ENCODE data around the gene LENEP.

The LENEP gene

GRCh38 chr1:155010211-155010918, 17.0 kb downstream of the LENEP start:
- no peak for TF ChIP-seq CTCF (IDR thresholded peaks at IDR 0.05)
- Histone ChIP-seq H3K27ac (peak overlapping the region in 1 of 2 donors; percentile 93), H3K4me3 (peak overlapping the region; percentile 59)
- DNase-seq (ENCODE audit: low spot score), result no peak

GRCh38 chr1:155011004-155011416, 17.6 kb downstream of the LENEP start:
- no peak for TF ChIP-seq CTCF (IDR thresholded peaks at IDR 0.05)
- no peak for DNase-seq (ENCODE audit: low spot score)
- Histone ChIP-seq H3K4me3 (no peak overlapping the region), H3K27ac (peak overlapping the region; percentile 40 to 93)

- peak overlapping the region; percentile 38 for H3K4me3 ChIP-seq
- TF ChIP-seq CTCF (IDR thresholded peaks at IDR 0.05), result no peak
Observed at GRCh38 chr1:155011437-155012025, 18.1 kb downstream of the LENEP start.

GRCh38 chr1:155012026-155012546, 18.7 kb downstream of the LENEP start:
- Histone ChIP-seq H3K27ac (peak overlapping the region; percentile 40 to 93), H3K4me3 (peak overlapping the region; percentile 38)
- DNase-seq (ENCODE audit: low spot score), result no peak
- no peak for TF ChIP-seq CTCF (IDR thresholded peaks at IDR 0.05)

More at GRCh38 chr1:155011437-155012025, 18.1 kb downstream of the LENEP start:
- no peak for DNase-seq (ENCODE audit: low spot score)
- H3K27ac ChIP-seq, result peak overlapping the region; percentile 40 to 93

GRCh38 chr1:155012776-155013602, 19.6 kb downstream of the LENEP start:
- H3K4me3 ChIP-seq, result no peak overlapping the region
- no peak for DNase-seq (ENCODE audit: low spot score)
- no peak for TF ChIP-seq CTCF (IDR thresholded peaks at IDR 0.05)

DNA sequence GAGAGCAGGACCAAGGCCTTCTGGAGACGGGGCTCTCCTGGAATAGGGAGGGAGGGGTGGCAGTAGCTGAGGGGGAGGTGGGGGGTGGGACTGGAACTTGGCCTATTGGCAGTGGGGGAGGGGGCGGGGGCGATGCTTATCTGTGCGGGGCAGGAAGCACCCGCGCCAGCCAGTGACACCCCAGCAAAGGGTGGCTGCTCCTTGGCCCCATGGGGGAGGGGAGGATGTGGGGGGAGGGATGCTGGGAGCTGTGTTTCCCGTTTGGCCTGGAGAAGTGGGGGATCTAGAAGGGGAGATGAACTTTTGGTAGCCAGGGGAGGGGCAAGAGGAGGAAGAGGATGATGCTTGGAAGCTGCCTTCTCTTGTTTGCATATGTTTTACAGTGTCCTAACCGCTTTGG, 20.2 kb downstream of the LENEP start:
- DNase-seq (ENCODE audit: low spot score), result no peak
- no peak for TF ChIP-seq CTCF (IDR thresholded peaks at IDR 0.05)
- Histone ChIP-seq H3K4me3 (no peak overlapping the region), H3K27ac (peak overlapping the region in 1 of 2 donors; percentile 47)

More at GRCh38 chr1:155012776-155013602, 19.6 kb downstream of the LENEP start:
- H3K27ac ChIP-seq, result peak overlapping the region in 1 of 2 donors; percentile 93
